GM12878 (cell line): ENCODE data around the gene PLEKHO1. TPM values are rescaled to one million over a fixed set of nuclear protein-coding genes. Genes with fewer than 3 reads are reported as not detected.

Source experiments
- ATAC-seq: fragments of 200-7000 bp; cut with Tn5 transposase; 3 replicates; pipeline ENCODE4 v1.9.1; 2020; ENCODE audit warnings: mild to moderate bottlenecking, moderate library complexity
- BruUV-seq: library from RNA; stranded (reverse); fragments of 400-500 nt; replicated peaks from 2 replicates; lab custom pipeline; 2021; lab: Mats Ljungman, UMichigan
- CTCF ChIA-PET: fragments of 300-600 bp; sonication (Branson Sonifier 250); formaldehyde crosslinking; extraction: SDS; loops from one replicate; lab custom pipeline; 2021; ENCODE audit warnings: inconsistent platforms; lab: Yijun Ruan, JAX
- POLR2A ChIA-PET: fragments of 350-600 bp; formaldehyde crosslinking; extraction: SDS; loops from one replicate; lab custom pipeline; 2021; ENCODE audit warnings: inconsistent platforms; lab: Charles Lee
- RAD21 ChIA-PET: fragments of 300-600 bp; sonication (Branson Sonifier 250); formaldehyde crosslinking; loops from one replicate; lab custom pipeline; 2023; ENCODE audit warnings: antibody characterized with exemption; ENCODE audit not compliant: unreplicated experiment; lab: Charles Lee
- SMC1A ChIA-PET: fragments of 300-600 bp; sonication (Branson Sonifier 250); formaldehyde crosslinking; loops from one replicate; lab custom pipeline; 2023; ENCODE audit not compliant: unreplicated experiment, uncharacterized antibody; lab: Charles Lee
- DNase-seq: peaks from one replicate; pipeline ENCODE4 v3.0.0-alpha.2; 2011; ENCODE audit warnings: low read depth, low spot score
- FAIRE-seq: peaks from 3 replicates; lab custom pipeline; 2011; peaks lifted over from hg19 to GRCh38; lab: Jason Lieb, UNC
- H2AFZ ChIP-seq: 2 replicates; pipeline ENCODE4 v1.6.0; 2011; ENCODE audit warnings: low read depth, low read length, control low read depth; ENCODE audit not compliant: control insufficient read depth
- H3K27ac ChIP-seq: 2 replicates; pipeline ENCODE4 v1.5.1; 2011; ENCODE audit warnings: control low read depth; ENCODE audit not compliant: control insufficient read depth, insufficient read depth
- H3K27me3 ChIP-seq, 2 experiments: replicated peaks in 1 of 2; 2 replicates each; pipeline versions ENCODE4 v1.6.0 to v1.6.1; 2011; ENCODE audit warnings: low read length in 1 of 2; ENCODE audit not compliant: control insufficient read depth in 2 of 2, insufficient read depth in 2 of 2
- H3K36me3 ChIP-seq, 2 experiments: 2 replicates each; pipeline ENCODE4 v1.5.1; 2011; ENCODE audit warnings: low read length in 1 of 2; ENCODE audit not compliant: control insufficient read depth in 2 of 2, insufficient read depth in 2 of 2
- H3K4me1 ChIP-seq: 2 replicates; pipeline ENCODE4 v1.6.1; 2011; ENCODE audit warnings: mild to moderate bottlenecking, low read length, moderate library complexity, mixed read lengths; ENCODE audit not compliant: control insufficient read depth, insufficient read depth
- H3K4me2 ChIP-seq: 2 replicates; pipeline ENCODE4 v1.6.0; 2011; ENCODE audit warnings: control low read depth; ENCODE audit not compliant: control insufficient read depth, insufficient read depth
- H3K4me3 ChIP-seq: fragments of 200-600 bp; sonication (generic); 2 replicates; pipeline ENCODE4 v1.5.1; 2016
- H3K79me2 ChIP-seq: 2 replicates; pipeline ENCODE4 v1.6.0; 2011; ENCODE audit warnings: low read length; ENCODE audit not compliant: control insufficient read depth, insufficient read depth
- H3K9ac ChIP-seq: 2 replicates; pipeline ENCODE4 v1.8.0; 2011; ENCODE audit warnings: low read length, control low read depth, mixed read lengths; ENCODE audit not compliant: control insufficient read depth, insufficient read depth
- H3K9me3 ChIP-seq: replicated peaks from 3 replicates; pipeline ENCODE4 v1.5.1; 2011; ENCODE audit warnings: mild to moderate bottlenecking, low read length; ENCODE audit not compliant: control insufficient read depth, insufficient read depth
- H4K20me1 ChIP-seq: 2 replicates; pipeline ENCODE4 v1.6.0; 2011; ENCODE audit not compliant: control insufficient read depth, insufficient read depth
- BCL3 ChIP-seq: IDR thresholded peaks from 2 replicates; pipeline ENCODE4 v1.6.1; 2011; ENCODE audit warnings: borderline replicate concordance, low read depth, mild to moderate bottlenecking, moderate library complexity, low read length; ENCODE audit not compliant: insufficient read depth, poor library complexity, severe bottlenecking
- CBX3 ChIP-seq: fragments of 200-600 bp; sonication (generic); IDR thresholded peaks from 2 replicates; pipeline ENCODE4 v1.6.1; 2016; ENCODE audit warnings: low read depth, borderline replicate concordance
- FOS ChIP-seq: IDR thresholded peaks from 3 replicates; pipeline ENCODE4 v1.6.1; 2011; ENCODE audit warnings: borderline replicate concordance; ENCODE audit not compliant: insufficient read length; ENCODE audit errors: extremely low read depth
- IKZF1 ChIP-seq: fragments of 450-650 bp; conservative IDR thresholded peaks from 2 replicates; pipeline ENCODE4 v1.6.1; 2017; ENCODE audit warnings: antibody characterized with exemption, mild to moderate bottlenecking
- IRF5 ChIP-seq: fragments of 450-650 bp; IDR thresholded peaks from 2 replicates; pipeline ENCODE4 v1.6.1; 2017; ENCODE audit warnings: borderline replicate concordance
- JUND ChIP-seq: IDR thresholded peaks from 2 replicates; pipeline ENCODE4 v1.6.1; 2012; ENCODE audit warnings: low read depth, mild to moderate bottlenecking, low read length, improper control_type of control experiment, moderate library complexity
- KLF5 ChIP-seq: fragments of 450-650 bp; IDR thresholded peaks from 2 replicates; pipeline ENCODE4 v1.6.1; 2014; ENCODE audit warnings: mild to moderate bottlenecking; ENCODE audit not compliant: partially characterized antibody
- MEF2A ChIP-seq: IDR thresholded peaks from 2 replicates; pipeline ENCODE4 v1.6.1; 2011; ENCODE audit warnings: low read depth, mild to moderate bottlenecking, low read length, moderate library complexity; ENCODE audit not compliant: insufficient read depth
- MXI1 ChIP-seq: fragments of 150-350 bp; IDR thresholded peaks from 2 replicates; pipeline ENCODE4 v1.6.1; 2011; ENCODE audit warnings: low read depth, mild to moderate bottlenecking, inconsistent platforms, low read length, improper control_type of control experiment
- NFXL1 ChIP-seq: fragments of 450-650 bp; IDR thresholded peaks from 2 replicates; pipeline ENCODE4 v1.6.1; 2017; ENCODE audit warnings: antibody characterized with exemption, mild to moderate bottlenecking, borderline replicate concordance
- PAX5 ChIP-seq: IDR thresholded peaks from 2 replicates; pipeline ENCODE4 v1.6.1; 2011; ENCODE audit warnings: low read depth, low read length, borderline replicate concordance
- PKNOX1 ChIP-seq: fragments of 450-650 bp; IDR thresholded peaks from 2 replicates; pipeline ENCODE4 v1.6.1; 2016; ENCODE audit warnings: mild to moderate bottlenecking
- RAD51 ChIP-seq: fragments of 450-650 bp; IDR thresholded peaks from 2 replicates; pipeline ENCODE4 v1.6.1; 2016; ENCODE audit warnings: moderate library complexity, mild to moderate bottlenecking, inconsistent platforms
- SRF ChIP-seq, 2 experiments: IDR thresholded peaks; 2 replicates each; pipeline ENCODE4 v1.6.1; 2011; ENCODE audit warnings: low read depth in 2 of 2, low read length in 2 of 2, mild to moderate bottlenecking in 1 of 2, moderate library complexity in 1 of 2
- USF2 ChIP-seq: IDR thresholded peaks from 2 replicates; pipeline ENCODE4 v1.6.1; 2011; ENCODE audit warnings: low read depth, low read length, improper control_type of control experiment, borderline replicate concordance
- ZBTB40 ChIP-seq: fragments of 450-650 bp; IDR thresholded peaks from 2 replicates; pipeline ENCODE4 v1.6.1; 2016; ENCODE audit warnings: mild to moderate bottlenecking, moderate library complexity, borderline replicate concordance
- WGBS: methylation state at CpG from one replicate; pipeline ENCODE4 v1.1.6; 2016; ENCODE audit warnings: low lambda C conversion rate; ENCODE audit not compliant: insufficient replicate concordance, insufficient coverage; ENCODE audit errors: missing lambda C conversion rate; 5-methylcytosine and 5-hydroxymethylcytosine counted together
- in situ Hi-C: fragments of 300-500 bp; cut with MboI; formaldehyde crosslinking; loops from 9 replicates; pipeline ENCODE4 v1.14.3; 2018; ENCODE audit warnings: mixed read lengths
- intact Hi-C: fragments of 100-400 bp; cut with micrococcal nuclease; formaldehyde crosslinking; loops from one replicate; pipeline ENCODE4 v1.14.2; 2022; ENCODE audit not compliant: unreplicated experiment
- polyA plus RNA-seq, 11 experiments: library from polyadenylated mRNA; depleted of rRNA in 4 of 11; unstranded in 6 of 11; stranded (reverse) in 5 of 11; fragments of >200 nt; fragmentation: Nextera tagmentation in 4 of 11; fragmentation: Illumina TruSeq in 1 of 11; extraction: Ambion mirVana in 4 of 11; extraction: Trizol in 1 of 11; gene quantifications; 1 replicate in 1 of 11; 2 replicates in 10 of 11; pipeline versions ENCODE4 v1.2.1 to v1.2.3, GENCODE V29; 2011 to 2016; ENCODE audit warnings: inconsistent platforms in 2 of 11, missing spikeins in 2 of 11, low read depth in 1 of 11
- total RNA-seq, 4 experiments: library from RNA; depleted of rRNA in 3 of 4; stranded (reverse); fragments of >200 nt in 3 of 4; fragmentation: Illumina TruSeq in 1 of 4; extraction: Trizol in 1 of 4; gene quantifications; 2 replicates each; pipeline versions ENCODE4 v1.2.1 to v1.2.3, GENCODE V29; 2013 to 2021

Gene PLEKHO1
- total and polyA plus RNA-seq, 10 of the 15 experiments (the other 5 are each of a cell fraction or from before 2014, with no cell fraction given) = 5.3 to 184 (median 88.8) TPM

- no TSS peak for BruUV-seq
- no peak overlapping the region for H3K4me3 ChIP-seq
- H3K36me3 ChIP-seq = no peaks in the 10 kb centered on the region
- DNase-seq (no peak), FAIRE-seq (no peak), ATAC-seq (no peak)
- no peaks in the 10 kb centered on the region for H3K27me3 ChIP-seq
- H3K9me3 ChIP-seq = no peaks in the 10 kb centered on the region
- RAD21 ChIA-PET = no interaction called here
- POLR2A ChIA-PET = no interaction called here
- H3K27ac ChIP-seq = no peak overlapping the region
- in situ Hi-C loops = no loop called here
- no peak overlapping the region for H2AFZ ChIP-seq
- H4K20me1 ChIP-seq = no peaks in the 10 kb centered on the region
- CTCF ChIA-PET = no interaction called here
- no peaks in the 10 kb centered on the region for H3K4me1 ChIP-seq
- intact Hi-C loops = no loop called here
- SMC1A ChIA-PET = interaction anchor here (2.8 kb wide), 1 partner anchor 11 kb away, joined by 7 read pairs; no protein-coding TSS in a partner anchor
- no peaks in the 10 kb centered on the region for H3K79me2 ChIP-seq
- no peak overlapping the region for H3K9ac ChIP-seq
- no peak overlapping the region for H3K4me2 ChIP-seq
- 69% methylated on average over 5 of the region's 5 CpGs for WGBS
- no peak for TF ChIP-seq SRF (IDR thresholded peaks at IDR 0.05; ENCODE audit: low read depth in 2 of 2, low read length in 2 of 2)
- TF ChIP-seq MEF2A = no peak
- no peak for TF ChIP-seq NFXL1
- TF ChIP-seq KLF5 = no peak
- no peak for TF ChIP-seq PKNOX1
- TF ChIP-seq IKZF1 = no peak
- no peak for TF ChIP-seq FOS
- no peak for TF ChIP-seq CBX3
- no peak for TF ChIP-seq MXI1
- no peak for TF ChIP-seq USF2
- no peak for TF ChIP-seq BCL3
- no peak for TF ChIP-seq ZBTB40
- no peak for TF ChIP-seq PAX5
- no peak for TF ChIP-seq RAD51
- no peak for TF ChIP-seq JUND
- TF ChIP-seq IRF5 = no peak
These were observed 30.8 kb downstream of the PLEKHO1 start for GRCh38 chr1:150180474-150180873.
